HS-5 (cell line): ENCODE results near the gene MED9.
"Not testable (repeated sequence)": the region's sequence is repeated elsewhere in the genome, so short reads cannot be mapped to it uniquely, and the experiment has no call there.

ENCODE experiments used
- DNase-seq: peaks from one replicate; pipeline ENCODE4 v3.0.0-alpha.2; 2012; ENCODE audit warnings: low read depth

MED9 gene

DNA sequence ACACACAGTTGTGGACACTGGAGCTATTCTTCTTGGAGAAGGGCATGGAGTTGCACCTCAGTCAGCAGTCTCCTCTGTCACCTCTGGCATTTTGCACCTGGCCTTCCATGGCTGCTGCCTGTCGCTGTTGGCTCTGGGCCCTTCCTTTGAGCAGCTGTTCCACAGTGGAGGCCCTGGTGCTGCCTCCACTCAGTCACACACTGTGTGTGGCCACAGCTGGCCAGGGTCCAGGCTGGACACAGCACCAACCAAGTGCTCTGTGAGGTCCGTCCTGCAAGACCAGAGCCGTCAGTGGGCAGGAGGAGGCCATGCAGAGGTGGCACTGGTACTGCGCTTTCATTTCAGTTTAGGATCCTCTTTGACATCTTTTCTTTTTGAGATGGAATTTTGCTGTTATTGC is 21.6 kb upstream of the MED9 start:
- DNase-seq, result no peak

DNA sequence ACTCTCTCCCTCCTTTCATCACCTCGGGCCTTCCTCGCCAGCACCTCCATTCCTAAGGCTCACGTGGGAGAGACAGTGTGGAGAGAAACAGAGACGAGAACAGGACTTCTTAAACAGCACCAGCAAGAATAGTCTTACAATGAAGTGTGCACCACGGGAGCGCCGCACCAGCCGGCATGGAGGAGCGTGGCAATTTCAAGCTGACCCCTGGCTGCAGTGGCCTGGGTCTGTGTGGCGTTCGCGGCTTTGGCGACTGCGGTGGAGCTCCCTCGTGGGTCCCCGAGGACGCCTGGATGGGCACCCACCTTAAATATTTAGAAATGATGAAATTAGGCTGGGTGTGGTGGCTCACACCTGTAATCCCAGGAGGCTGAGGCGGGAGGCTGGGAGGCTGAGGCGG is 20.5 kb upstream of the MED9 start:
- no peak for DNase-seq

DNA sequence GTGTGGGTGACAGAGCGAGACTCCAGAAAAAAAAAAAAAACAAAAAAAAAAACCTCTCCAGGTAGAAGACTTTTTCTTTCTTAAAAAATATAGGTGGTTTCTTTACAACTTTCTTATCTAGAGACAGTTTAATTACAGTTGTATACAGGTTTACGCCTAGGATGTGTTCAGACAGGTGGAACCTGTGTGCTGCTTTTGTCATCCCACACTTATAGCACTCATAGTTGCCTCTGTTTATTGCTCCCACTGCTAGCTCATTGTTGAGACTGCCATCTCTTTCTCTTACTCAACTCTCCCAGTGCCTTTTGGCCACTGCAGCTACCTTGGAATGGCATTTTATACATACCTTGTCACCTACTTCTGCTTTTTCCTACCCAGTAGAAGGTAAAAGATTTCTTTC is 19.1 kb upstream of the MED9 start:
- no peak for DNase-seq

DNA sequence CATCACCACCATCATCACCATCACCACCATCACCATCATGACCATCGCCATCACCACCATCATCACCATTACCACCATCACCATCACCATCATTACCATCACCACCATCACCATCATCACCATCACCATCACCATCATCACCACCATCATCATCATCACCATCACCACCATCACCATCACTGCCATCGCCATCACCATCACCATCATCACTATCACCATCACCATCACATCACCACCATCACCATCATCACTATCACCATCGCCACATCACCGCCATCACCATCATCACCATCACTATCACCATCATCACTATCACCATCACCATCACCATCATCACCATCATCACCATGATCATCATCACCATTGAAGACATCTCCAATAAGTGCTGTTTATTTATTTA is 16.8 kb upstream of the MED9 start:
- DNase-seq, result no peak

DNA sequence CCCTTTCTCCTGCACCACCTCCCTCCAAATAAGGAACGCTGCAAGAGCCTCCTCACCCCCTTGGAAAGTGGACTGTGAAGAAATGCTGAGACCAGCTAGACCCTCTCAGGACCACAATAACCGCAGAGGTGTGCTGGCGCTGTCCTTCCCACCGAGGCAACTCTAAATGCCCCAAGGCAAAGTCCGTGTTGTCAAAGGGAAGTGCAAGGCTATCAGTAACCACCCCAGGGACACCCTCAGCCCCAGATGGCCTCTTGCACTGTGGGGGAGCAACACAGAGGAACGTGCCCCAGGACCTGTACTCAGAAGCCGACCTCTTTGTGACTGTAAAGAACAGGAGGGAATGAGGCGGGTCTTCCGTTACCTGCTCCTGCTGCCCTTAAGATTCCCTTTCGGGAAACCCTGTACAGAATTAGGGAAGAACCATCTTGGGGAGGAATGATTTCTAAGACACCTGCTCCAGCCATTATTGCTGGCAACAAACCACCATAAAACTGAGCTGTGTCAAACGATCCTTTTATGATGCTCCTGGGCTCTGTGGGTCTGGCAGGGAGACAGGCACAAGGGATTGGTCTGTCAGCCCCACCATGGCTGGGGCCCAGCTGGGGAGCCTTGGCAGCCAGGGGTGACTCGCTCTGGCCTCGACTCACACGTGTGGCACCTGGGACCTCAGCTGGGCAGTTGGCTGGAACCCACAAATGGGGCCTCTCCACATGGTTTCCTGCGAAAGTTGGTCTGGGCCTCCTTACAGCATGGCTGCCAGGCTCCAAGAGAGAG is 14.6 kb upstream of the MED9 start:
- no peak for DNase-seq

DNA sequence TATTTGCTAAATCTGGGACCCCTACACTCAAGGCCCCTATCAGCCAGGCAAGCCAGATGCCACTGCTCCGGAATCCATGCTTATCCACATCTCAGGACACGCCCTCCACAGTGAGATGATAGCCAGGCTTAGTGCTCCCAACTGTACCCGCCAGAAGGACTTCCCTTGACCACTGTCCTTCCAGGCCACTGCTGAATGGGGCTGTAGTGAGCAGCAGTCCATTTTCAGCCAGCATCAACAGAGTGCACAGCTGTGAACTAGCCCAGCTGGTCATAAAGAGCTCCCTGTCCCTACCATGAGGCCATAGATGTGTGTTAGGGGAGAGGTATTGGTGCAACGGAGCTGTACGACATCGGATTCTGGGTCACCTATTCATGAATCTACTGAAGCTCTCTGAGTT is 13.0 kb upstream of the MED9 start:
- no peak for DNase-seq

DNA sequence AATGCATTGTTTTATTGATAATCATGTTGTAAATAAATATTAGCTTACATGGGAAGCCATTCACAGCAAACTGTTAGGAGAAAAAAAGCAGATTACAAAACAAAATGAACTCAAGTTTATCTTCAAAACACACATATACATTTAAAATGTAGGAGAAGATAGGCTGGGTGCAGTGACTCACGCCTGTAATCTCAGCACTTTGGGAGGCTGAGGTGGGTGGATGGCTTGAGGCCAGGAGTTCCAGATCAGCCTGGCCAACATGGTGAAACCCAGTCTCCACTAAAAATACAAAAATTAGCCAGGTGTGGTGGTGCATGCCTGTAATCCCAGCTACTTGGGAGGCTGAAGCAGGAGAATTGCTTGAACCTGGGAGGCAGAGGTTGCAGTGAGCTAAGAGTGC is 10.9 kb upstream of the MED9 start:
- DNase-seq, result not testable (repeated sequence)

DNA sequence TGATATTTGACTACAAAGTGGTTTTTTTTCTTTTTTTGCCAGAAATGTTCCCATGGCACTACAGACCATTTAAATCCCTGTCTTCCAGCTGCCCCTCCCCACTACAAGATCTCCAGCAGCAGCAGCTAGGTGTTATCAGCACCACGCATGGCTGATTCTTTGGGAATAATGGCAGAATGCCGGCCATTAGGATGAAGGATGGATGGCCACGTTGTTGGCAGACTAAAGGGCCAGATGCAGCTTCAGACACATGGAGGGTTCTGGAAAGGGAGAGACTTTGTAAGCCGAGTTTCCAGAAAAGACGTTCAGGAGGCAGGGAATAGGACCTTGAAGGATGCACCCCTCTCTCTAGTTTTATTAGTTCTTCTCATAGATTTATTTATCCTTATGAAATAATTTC is 10.3 kb upstream of the MED9 start:
- DNase-seq, result no peak

DNA sequence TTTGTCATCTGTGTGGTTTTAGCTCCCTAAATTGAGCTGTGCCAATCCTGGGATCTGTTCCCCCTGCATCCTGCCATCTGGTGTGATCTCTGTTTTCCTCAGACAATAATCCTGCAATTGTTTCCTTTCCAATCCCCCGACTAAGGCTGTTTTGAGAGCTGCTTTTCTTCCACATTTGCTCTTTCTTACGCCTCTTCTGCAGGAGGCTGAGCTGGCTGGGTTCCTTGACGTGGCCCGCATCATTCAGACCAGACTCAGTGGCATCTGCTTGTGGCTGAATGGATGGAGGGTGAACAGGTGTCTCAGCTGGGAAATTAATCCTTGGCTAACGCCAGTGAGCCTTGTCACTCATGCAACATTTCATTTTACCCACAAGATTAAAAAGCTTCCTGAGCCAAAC is 9.8 kb upstream of the MED9 start:
- DNase-seq, result no peak

DNA sequence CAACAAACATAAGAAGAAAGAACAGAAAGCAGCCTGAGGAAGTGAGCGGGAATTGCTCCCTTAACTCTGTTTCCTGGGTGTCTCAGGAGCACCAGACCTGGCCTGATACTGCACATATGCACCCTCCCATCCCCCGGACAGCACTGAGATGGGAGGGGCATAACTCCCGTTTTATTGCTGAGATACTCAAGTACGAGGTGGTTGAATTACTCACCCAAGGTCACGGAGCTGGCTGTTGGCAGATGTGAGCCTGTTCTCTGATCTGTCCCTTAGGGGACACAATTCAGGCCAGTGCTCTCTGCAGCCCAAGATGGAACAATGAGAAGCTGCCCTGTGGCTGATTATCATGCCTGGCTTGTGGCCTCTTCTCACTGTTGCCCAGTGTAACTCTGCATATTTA is 9.1 kb upstream of the MED9 start:
- DNase-seq, result no peak

DNA sequence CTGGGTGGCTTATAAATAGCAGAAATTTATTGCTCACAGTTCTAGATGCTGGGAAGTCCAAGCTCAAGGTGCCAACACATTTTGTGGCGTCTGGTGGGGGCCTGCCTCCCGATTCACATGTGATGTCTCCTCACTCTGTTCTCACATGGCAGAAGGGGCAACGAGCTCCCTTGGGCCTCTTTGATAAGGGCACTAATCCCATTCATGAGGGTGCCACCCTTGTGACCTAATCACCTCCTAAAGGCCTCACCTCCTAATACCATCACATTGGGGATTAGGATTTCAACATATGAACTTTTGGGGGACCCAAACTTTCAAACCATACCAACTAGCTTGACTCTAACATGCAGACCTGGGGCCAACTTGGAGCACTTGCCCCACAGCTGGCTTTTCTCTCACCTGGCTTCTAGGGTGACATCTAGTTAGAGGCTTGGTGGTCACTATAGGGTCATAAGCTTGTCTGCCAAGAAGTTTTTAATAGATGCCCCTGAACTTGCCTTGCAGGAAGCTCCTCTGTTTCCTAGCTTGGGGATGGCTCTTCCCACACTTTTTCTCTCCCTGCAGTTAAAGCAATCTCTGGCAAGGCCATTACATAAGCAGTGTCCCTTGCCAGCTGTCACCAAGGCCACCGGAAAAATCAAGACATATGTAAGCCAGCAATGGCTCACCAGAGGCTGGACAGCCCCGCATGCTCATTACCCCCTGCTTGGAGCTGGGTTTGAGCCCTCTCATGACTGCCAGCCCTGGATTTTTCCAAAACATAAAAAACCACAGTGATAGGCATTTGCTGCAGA is 8.4 kb upstream of the MED9 start:
- no peak for DNase-seq

DNA sequence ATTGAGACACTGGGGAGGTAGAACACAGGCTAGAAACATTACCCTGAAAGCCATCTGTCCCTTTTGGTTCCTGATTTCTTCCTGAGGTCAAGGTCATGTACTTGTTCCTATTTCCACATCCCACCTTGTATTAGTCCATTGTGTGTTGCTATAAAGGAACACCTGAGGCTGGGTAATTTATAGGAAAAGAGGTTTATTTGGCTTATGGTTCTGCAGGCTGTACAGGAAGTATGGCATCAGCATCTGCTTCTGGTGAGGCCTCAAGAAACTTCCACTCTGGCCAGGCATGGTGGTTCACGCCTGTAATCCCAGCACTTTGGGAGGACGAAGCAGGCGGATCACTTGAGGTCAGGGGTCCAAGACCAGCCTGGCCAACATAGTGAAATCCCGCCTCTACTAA is 7.4 kb upstream of the MED9 start:
- no peak for DNase-seq

DNA sequence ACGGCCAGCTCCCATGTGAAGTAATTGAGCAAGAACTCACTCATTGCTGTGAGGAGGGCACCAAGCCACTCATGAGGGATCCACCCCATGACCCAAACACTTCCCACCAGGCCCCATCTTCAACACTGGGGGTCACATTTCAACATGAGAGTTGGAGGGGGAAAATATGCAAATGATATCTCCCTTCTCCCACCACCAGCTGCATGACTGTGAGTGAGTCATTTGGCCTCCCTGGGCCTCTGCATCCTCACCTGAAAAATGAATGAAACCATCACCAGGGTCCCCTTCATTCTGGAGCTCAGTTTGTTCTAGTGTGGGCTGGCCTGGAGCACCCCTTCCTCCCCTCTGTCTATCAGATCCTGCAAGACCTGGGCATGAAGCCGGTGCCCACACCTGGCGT is 6.8 kb upstream of the MED9 start:
- no peak for DNase-seq

DNA sequence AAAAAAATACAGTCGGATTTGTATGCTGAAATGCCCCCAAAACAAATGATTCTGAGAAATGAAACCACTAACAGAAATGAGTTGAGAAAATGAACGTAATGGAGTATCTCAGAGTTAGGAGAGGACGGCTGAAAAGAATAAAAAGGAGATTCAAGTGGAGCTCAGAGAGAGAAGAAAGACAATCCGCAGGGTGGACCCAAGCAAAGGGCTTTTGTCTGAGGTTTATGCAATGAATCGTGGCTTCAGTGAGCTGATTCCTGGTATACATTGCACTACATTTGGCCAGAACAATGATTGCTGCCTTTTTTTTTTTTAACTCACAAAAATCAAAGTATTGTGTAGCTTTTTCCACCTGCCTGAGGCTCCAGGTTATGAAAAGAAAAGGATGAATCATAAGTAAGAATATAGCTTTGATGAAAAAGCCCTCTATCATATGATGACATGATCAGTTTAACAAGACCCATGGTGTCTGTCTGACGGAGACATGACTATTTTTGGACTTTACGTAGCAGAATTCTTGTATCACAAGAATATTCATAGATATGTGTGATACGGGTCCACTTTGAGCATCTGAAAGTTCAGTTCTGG is 4.4 kb upstream of the MED9 start:
- no peak for DNase-seq

DNA sequence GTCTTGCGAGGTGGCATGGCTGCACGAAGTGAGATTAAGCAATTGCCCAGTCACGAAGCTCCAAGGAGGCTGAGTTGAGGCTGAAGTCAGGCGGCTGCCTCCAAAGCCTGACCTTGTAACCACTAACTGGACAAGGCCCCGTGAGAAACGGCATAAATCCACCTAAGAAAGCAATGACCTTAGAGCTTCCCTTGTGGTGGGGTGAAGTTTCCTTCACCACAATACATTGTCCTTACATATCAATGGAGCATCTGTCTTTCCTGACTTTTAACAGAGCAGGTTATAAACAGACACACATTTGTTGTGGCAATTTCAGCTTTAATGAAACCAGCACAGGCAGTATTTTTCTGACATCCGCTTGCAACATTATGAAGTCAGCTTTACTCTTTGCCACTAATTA is 2.5 kb upstream of the MED9 start:
- DNase-seq, result no peak

DNA sequence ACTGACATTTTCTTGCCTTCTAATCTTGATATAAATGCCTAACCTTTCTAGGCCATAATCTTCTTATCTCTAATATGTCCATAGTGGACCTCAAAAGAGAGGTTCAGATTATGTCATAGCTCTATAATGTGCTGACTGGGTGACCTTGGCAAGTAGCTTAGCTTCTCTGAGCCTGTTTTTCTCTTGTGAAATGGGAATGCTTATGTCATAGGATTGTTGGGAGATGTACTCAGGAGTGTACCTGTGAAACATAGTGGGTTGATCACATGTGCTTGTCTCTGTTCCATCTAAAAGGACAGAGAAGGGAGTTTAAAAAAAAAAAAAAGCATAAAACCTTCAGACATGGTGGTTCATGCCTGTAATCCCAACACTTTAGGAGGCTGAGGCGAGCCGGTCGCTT is 2.4 kb downstream of the MED9 start:
- no peak for DNase-seq

DNA sequence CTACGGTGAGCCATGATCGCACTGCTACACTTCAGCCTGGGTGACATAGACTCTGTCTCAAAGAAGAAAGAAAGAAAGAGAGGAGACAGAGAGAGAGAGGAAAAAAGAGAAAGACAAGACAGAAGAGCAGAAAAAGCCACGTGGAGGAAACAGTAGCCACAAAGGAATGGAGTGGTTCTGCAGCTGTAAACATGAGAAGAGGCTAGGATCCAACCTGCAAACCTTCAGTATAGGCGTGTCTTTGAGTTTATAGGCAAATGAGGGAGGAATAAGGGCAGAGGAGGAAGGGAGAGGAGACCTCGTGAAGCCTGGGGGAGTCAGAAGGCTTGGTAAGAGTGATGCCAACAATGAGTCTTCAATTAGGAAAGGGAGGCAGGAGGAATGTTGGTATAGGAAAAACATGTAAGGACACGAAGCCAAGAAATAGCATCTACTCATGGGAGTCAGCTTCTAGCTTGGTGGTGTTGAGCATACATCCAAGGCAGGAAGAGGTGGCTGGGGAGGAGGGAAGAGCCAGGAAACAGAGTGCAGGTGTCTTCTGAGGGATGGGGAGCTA is 3.9 kb downstream of the MED9 start:
- DNase-seq, result no peak

DNA sequence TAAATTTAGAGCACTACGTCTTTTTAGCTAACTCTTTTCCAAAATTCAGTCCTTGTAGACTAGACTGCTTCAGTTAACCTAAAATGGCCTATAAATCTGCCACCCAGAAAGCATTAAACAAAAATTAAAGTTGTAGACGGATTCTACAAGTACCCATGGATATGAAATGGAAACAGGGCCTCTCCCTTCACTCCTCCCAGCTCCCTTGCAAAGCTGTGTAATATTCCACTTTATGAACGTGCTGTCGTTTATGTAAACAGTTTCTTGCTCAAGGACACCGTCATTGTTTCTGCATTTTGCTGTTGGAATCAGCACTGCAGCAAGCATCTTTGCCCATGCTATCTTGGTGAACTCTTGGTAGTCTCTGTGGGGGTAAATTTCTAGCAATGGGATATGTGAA is 5.1 kb downstream of the MED9 start:
- no peak for DNase-seq

DNA sequence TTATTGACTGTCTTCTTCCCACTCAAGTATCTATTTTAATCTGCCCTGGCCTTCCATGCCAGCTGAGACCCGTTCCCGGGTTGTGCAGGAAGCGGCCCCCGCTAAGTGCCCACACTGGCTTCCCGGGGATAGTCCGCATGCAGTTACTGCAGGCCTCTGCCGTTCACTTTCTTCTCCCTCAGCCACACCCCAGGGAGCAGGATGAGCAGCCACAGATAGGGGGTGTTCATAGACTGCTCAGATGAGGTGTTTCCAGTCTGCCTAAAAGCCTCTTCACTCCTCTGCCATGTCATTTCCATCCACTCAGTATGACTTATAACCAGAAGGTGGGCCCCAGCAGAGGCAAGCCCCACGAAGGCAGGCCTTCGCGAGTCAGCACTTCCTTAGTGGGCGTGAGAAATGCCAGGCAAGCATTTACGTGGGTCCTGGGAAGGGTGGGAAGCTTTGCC is 7.7 kb downstream of the MED9 start:
- DNase-seq, result no peak

DNA sequence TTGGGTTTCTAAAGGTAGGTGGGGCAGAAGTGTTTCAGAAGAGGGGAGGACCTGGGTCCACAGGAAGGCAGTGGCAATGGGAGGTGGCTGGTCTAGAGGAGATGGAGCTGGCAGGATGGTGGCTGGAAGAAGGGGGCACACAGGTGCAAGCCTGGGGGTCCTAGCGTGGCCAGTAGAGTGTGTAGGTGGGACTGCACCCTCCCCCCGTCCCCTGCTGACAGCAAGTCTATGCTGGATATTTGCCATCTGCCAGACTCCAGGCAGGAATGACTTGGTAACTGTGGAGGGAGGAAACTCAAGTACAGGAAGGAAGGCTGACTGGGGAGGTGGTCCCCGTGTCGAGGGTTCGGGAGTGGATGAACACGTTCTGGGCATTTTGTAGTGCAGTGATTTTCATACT is 8.6 kb downstream of the MED9 start:
- DNase-seq, result no peak

DNA sequence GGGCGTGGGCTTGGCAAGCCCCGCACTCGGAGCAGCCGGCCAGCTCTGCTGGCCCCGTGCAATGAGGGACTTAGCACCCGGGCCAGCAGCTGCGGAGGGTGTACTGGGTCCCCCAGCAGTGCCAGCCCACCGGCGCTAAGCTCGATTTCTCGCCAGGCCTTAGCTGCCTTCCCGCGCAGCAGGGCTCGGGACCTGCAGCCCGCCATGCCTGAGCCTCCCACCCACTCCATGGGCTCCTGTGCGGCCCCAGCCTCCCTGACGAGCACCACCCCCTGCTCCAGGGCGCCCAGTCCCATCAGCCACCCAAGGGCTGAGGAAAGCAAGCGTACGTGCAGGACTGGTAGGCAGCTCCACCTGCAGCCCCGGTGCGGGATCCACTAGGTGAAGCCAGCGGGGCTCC is 9.6 kb downstream of the MED9 start:
- DNase-seq, result not testable (repeated sequence)

DNA sequence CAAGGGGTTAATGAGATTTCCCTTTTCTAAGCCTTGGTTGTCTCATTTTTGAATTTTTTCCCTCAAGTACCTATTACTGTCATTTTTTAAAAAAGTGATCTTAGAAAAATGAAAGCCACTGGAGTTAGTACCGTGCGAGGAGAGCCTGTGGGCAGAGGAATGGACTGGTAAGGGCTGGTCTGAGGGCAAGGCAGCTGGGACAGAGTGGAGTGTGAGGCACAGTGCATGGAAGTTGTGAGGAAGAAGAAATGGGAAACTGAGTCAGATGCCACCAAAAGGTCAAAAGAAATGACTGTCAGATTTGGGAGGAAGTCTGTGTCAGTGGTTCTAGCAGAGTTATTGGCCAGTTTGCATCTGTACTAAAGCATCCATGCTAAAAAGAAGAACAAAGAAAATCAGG is 11.2 kb downstream of the MED9 start:
- no peak for DNase-seq

DNA sequence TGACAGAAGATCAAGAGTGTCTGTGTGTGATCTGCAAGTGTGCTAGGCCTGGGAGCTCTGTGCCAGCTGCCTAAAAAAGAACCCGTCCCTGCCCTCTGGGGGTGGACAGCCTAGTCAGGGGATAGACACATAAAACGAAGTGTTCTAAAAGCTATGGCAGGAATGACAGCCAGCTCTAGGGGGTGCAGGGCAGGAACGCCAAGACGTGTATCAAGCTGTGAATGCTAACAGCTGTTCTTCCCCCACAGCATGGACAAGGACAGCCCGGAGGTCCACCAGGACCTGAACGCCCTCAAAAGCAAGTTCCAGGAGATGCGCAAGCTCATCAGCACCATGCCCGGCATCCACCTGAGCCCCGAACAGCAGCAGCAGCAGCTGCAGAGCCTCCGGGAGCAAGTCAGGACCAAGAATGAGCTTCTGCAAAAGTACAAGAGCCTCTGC is 14.3 kb downstream of the MED9 start:
- no peak for DNase-seq
